ENCODE data around the gene NBAS.
"Not testable (repeated sequence)": the region's sequence is repeated elsewhere in the genome, so short reads cannot be mapped to it uniquely, and the experiment has no call there.

GRCh38 chr2:15518759-15519158 is 42.4 kb downstream of the NBAS start:
- TF ChIP-seq EZH2 (IDR thresholded peaks at IDR 0.05; ENCODE audit: insufficient read depth, poor library complexity, severe bottlenecking); EZH2phosphoT487 (IDR thresholded peaks at IDR 0.05; ENCODE audit: insufficient read depth, low read depth): not testable (repeated sequence)

Measured in GM23248 (cell line).